SK-N-SH (cell line): ENCODE measurements around the gene GTF3C2.

Source experiments
- EZH2phosphoT487 ChIP-seq: fragments of 200-600 bp; sonication (generic); IDR thresholded peaks from 2 replicates; pipeline ENCODE4 v1.6.1; 2017; ENCODE audit warnings: low read depth, mixed run types, mild to moderate bottlenecking, antibody characterized with exemption, moderate library complexity, borderline replicate concordance
- FOXJ3 ChIP-seq: sonication (generic); formaldehyde crosslinking; IDR thresholded peaks from 2 replicates; pipeline ENCODE4 v1.5.1; 2020; ENCODE audit warnings: mild to moderate bottlenecking, missing genetic modification reagents
- NFIC ChIP-seq: IDR thresholded peaks from 2 replicates; pipeline ENCODE4 v1.4.0; 2012; ENCODE audit warnings: borderline replicate concordance
- POLR2AphosphoS5 ChIP-seq: IDR thresholded peaks from 2 replicates; pipeline ENCODE4 v1.6.1; 2012; ENCODE audit warnings: low read depth, low read length
- RCOR1 ChIP-seq: fragments of 150-350 bp; IDR thresholded peaks from 2 replicates; pipeline ENCODE4 v1.6.1; 2017; ENCODE audit warnings: antibody characterized with exemption, low read length
- RXRA ChIP-seq: IDR thresholded peaks from 2 replicates; pipeline ENCODE4 v1.4.0; 2012; ENCODE audit warnings: low read depth, mild to moderate bottlenecking, borderline replicate concordance
- SIN3A ChIP-seq: IDR thresholded peaks from 2 replicates; pipeline ENCODE4 v1.6.1; 2012; ENCODE audit warnings: low read depth, mild to moderate bottlenecking, low read length, moderate library complexity, borderline replicate concordance
- SMC3 ChIP-seq: IDR thresholded peaks from 2 replicates; pipeline ENCODE4 v1.6.1; 2012; ENCODE audit warnings: low read depth, low read length, improper control_type of control experiment
- TCF12 ChIP-seq: IDR thresholded peaks from 2 replicates; pipeline ENCODE4 v1.4.0; 2012
- TF ChIP-seq, protein P1 (sequence below): fragments of 200-600 bp; sonication (generic); IDR thresholded peaks from 2 replicates; pipeline ENCODE4 v1.6.1; 2017; ENCODE audit warnings: antibody characterized with exemption, mild to moderate bottlenecking, moderate library complexity
- TF ChIP-seq, protein P2 (sequence below): IDR thresholded peaks from 2 replicates; pipeline ENCODE4 v1.6.1; 2012; ENCODE audit warnings: mild to moderate bottlenecking, low read depth, low read length, moderate library complexity
- TF ChIP-seq, protein P3 (sequence below): IDR thresholded peaks from 2 replicates; pipeline ENCODE4; 2012

DNA sequence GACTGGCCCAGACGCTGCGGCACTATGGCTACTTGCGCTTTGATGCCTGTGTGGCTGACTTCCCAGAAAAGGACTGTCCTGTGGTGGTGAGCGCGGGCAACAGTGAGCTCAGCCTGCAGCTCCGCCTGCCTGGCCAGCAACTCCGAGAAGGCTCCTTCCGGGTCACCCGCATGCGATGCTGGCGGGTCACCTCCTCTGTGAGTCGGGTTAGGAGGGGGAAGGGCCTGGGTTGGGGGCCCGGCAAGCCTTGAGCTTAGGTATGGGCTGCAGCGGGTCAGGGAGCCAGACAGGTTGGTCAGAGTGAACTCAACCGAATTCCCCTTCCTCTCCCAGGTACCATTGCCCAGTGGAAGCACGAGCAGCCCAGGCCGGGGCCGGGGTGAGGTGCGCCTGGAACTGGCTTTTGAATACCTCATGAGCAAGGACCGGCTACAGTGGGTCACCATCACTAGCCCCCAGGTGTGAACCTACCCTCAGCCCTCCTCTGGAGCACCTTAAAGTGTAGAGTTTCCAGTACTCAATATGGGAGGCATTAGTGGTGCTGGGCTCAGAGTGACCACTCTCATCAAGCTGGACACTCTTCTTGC, 19.0 kb upstream of the GTF3C2 start:
- TF ChIP-seq POLR2AphosphoS5, result no peak
- TF ChIP-seq SMC3, result no peak
- no peak for TF ChIP-seq EZH2phosphoT487
- TF ChIP-seq, protein P1, sequence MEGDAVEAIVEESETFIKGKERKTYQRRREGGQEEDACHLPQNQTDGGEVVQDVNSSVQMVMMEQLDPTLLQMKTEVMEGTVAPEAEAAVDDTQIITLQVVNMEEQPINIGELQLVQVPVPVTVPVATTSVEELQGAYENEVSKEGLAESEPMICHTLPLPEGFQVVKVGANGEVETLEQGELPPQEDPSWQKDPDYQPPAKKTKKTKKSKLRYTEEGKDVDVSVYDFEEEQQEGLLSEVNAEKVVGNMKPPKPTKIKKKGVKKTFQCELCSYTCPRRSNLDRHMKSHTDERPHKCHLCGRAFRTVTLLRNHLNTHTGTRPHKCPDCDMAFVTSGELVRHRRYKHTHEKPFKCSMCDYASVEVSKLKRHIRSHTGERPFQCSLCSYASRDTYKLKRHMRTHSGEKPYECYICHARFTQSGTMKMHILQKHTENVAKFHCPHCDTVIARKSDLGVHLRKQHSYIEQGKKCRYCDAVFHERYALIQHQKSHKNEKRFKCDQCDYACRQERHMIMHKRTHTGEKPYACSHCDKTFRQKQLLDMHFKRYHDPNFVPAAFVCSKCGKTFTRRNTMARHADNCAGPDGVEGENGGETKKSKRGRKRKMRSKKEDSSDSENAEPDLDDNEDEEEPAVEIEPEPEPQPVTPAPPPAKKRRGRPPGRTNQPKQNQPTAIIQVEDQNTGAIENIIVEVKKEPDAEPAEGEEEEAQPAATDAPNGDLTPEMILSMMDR, result no peak
- no peak for TF ChIP-seq SIN3A
- TF ChIP-seq, protein P2, sequence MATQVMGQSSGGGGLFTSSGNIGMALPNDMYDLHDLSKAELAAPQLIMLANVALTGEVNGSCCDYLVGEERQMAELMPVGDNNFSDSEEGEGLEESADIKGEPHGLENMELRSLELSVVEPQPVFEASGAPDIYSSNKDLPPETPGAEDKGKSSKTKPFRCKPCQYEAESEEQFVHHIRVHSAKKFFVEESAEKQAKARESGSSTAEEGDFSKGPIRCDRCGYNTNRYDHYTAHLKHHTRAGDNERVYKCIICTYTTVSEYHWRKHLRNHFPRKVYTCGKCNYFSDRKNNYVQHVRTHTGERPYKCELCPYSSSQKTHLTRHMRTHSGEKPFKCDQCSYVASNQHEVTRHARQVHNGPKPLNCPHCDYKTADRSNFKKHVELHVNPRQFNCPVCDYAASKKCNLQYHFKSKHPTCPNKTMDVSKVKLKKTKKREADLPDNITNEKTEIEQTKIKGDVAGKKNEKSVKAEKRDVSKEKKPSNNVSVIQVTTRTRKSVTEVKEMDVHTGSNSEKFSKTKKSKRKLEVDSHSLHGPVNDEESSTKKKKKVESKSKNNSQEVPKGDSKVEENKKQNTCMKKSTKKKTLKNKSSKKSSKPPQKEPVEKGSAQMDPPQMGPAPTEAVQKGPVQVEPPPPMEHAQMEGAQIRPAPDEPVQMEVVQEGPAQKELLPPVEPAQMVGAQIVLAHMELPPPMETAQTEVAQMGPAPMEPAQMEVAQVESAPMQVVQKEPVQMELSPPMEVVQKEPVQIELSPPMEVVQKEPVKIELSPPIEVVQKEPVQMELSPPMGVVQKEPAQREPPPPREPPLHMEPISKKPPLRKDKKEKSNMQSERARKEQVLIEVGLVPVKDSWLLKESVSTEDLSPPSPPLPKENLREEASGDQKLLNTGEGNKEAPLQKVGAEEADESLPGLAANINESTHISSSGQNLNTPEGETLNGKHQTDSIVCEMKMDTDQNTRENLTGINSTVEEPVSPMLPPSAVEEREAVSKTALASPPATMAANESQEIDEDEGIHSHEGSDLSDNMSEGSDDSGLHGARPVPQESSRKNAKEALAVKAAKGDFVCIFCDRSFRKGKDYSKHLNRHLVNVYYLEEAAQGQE, result no peak
- TF ChIP-seq TCF12, result no peak
- TF ChIP-seq RXRA, result no peak
- no peak for TF ChIP-seq RCOR1
- no peak for TF ChIP-seq NFIC
- TF ChIP-seq, protein P3, sequence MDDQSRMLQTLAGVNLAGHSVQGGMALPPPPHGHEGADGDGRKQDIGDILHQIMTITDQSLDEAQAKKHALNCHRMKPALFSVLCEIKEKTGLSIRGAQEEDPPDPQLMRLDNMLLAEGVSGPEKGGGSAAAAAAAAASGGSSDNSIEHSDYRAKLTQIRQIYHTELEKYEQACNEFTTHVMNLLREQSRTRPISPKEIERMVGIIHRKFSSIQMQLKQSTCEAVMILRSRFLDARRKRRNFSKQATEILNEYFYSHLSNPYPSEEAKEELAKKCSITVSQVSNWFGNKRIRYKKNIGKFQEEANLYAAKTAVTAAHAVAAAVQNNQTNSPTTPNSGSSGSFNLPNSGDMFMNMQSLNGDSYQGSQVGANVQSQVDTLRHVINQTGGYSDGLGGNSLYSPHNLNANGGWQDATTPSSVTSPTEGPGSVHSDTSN, result no peak
- TF ChIP-seq FOXJ3, result no peak
